SK-N-SH treated with all-trans-retinoic acid at 6 μM for 48 hours (cell line): ENCODE measurements around the gene N4BP3.

Experiments
- ATAC-seq: fragments of 200-7000 bp; cut with Tn5 transposase; 3 replicates; pipeline ENCODE4 v1.9.1; 2020; ENCODE audit warnings: mild to moderate bottlenecking, moderate library complexity
- ARNTL ChIP-seq: fragments of 450-650 bp; formaldehyde crosslinking; IDR thresholded peaks from 2 replicates; pipeline ENCODE4 v1.5.0; 2020; ENCODE audit warnings: low read depth, mild to moderate bottlenecking, moderate library complexity, borderline replicate concordance
- BACH2 ChIP-seq: fragments of 250-450 bp; sonication (Bioruptor Pico); IDR thresholded peaks from 2 replicates; pipeline ENCODE4 v1.9.0; 2021; ENCODE audit warnings: mild to moderate bottlenecking, borderline replicate concordance
- CREB5 ChIP-seq: fragments of 250-450 bp; sonication (Bioruptor Pico); IDR thresholded peaks from 2 replicates; pipeline ENCODE4 v1.5.1; 2020; ENCODE audit warnings: low read depth, mild to moderate bottlenecking, moderate library complexity
- CSDC2 ChIP-seq: fragments of 250-450 bp; sonication (Bioruptor Pico); IDR thresholded peaks from 2 replicates; pipeline ENCODE4 v1.5.0; 2020; ENCODE audit warnings: mild to moderate bottlenecking, moderate library complexity
- CSRNP3 ChIP-seq: fragments of 250-450 bp; sonication (Bioruptor Pico); IDR thresholded peaks from 2 replicates; pipeline ENCODE4 v1.5.1; 2021; ENCODE audit warnings: mild to moderate bottlenecking, moderate library complexity
- ESRRG ChIP-seq: fragments of 250-450 bp; sonication (Bioruptor Pico); IDR thresholded peaks from 2 replicates; pipeline ENCODE4 v1.6.1; 2021; ENCODE audit warnings: mild to moderate bottlenecking
- GLIS3 ChIP-seq: fragments of 250-450 bp; sonication (Bioruptor Pico); IDR thresholded peaks from 2 replicates; pipeline ENCODE4 v1.5.0; 2020; ENCODE audit warnings: mild to moderate bottlenecking, moderate library complexity
- ISL1 ChIP-seq: fragments of 250-450 bp; sonication (Bioruptor Pico); IDR thresholded peaks from 2 replicates; pipeline ENCODE4 v2.1.2; 2022; ENCODE audit warnings: mild to moderate bottlenecking, moderate library complexity
- OSR1 ChIP-seq: fragments of 250-450 bp; sonication (Bioruptor Pico); IDR thresholded peaks from 2 replicates; pipeline ENCODE4 v1.8.0; 2022; ENCODE audit warnings: moderate library complexity, mild to moderate bottlenecking, inconsistent platforms
- PPARA ChIP-seq: fragments of 250-450 bp; sonication (Bioruptor Pico); IDR thresholded peaks from 2 replicates; pipeline ENCODE4 v1.5.0; 2020; ENCODE audit warnings: mild to moderate bottlenecking, borderline replicate concordance
- RARB ChIP-seq: fragments of 250-450 bp; sonication (Bioruptor Pico); IDR thresholded peaks from 2 replicates; pipeline ENCODE4 v1.8.0; 2021; ENCODE audit warnings: mild to moderate bottlenecking, moderate library complexity
- TCF4 ChIP-seq: fragments of 250-450 bp; sonication (Bioruptor Pico); IDR thresholded peaks from 2 replicates; pipeline ENCODE4 v1.8.0; 2021; ENCODE audit warnings: mild to moderate bottlenecking, moderate library complexity, borderline replicate concordance
- TOX ChIP-seq: fragments of 250-450 bp; sonication (Bioruptor Pico); IDR thresholded peaks from 2 replicates; pipeline ENCODE4 v1.8.0; 2021; ENCODE audit warnings: mild to moderate bottlenecking, moderate library complexity, borderline replicate concordance
- ZC3H10 ChIP-seq: fragments of 250-450 bp; sonication (Bioruptor Pico); IDR thresholded peaks from 2 replicates; pipeline ENCODE4 v1.5.1; 2021; ENCODE audit warnings: mild to moderate bottlenecking, moderate library complexity
- ZFP3 ChIP-seq: fragments of 250-450 bp; sonication (Bioruptor Pico); IDR thresholded peaks from 2 replicates; pipeline ENCODE4 v1.5.0; 2020; ENCODE audit warnings: mild to moderate bottlenecking, moderate library complexity
- ZFP30 ChIP-seq: fragments of 450-650 bp; formaldehyde crosslinking; IDR thresholded peaks from 2 replicates; pipeline ENCODE4 v1.5.0; 2022; ENCODE audit warnings: mild to moderate bottlenecking, moderate library complexity
- ZNF565 ChIP-seq: fragments of 450-650 bp; formaldehyde crosslinking; conservative IDR thresholded peaks from 2 replicates; pipeline ENCODE4 v1.5.0; 2020; ENCODE audit warnings: low read depth, mild to moderate bottlenecking, moderate library complexity
- ZNF70 ChIP-seq: fragments of 450-650 bp; formaldehyde crosslinking; IDR thresholded peaks from 2 replicates; pipeline ENCODE4 v1.5.0; 2020; ENCODE audit warnings: mild to moderate bottlenecking, moderate library complexity
- TF ChIP-seq, protein P1 (sequence below): fragments of 250-450 bp; sonication (Bioruptor Pico); IDR thresholded peaks from 2 replicates; pipeline ENCODE4 v1.8.0; 2020; ENCODE audit warnings: mild to moderate bottlenecking, moderate library complexity, borderline replicate concordance
- TF ChIP-seq, protein P2 (sequence below): fragments of 250-450 bp; sonication (Bioruptor Pico); IDR thresholded peaks from 2 replicates; pipeline ENCODE4 v1.5.0; 2020; ENCODE audit warnings: mild to moderate bottlenecking, moderate library complexity

The N4BP3 gene

GRCh38 chr5:178108446-178108845 is 4.9 kb upstream of the N4BP3 start:
- ATAC-seq = no peak
- TF ChIP-seq, protein P1, sequence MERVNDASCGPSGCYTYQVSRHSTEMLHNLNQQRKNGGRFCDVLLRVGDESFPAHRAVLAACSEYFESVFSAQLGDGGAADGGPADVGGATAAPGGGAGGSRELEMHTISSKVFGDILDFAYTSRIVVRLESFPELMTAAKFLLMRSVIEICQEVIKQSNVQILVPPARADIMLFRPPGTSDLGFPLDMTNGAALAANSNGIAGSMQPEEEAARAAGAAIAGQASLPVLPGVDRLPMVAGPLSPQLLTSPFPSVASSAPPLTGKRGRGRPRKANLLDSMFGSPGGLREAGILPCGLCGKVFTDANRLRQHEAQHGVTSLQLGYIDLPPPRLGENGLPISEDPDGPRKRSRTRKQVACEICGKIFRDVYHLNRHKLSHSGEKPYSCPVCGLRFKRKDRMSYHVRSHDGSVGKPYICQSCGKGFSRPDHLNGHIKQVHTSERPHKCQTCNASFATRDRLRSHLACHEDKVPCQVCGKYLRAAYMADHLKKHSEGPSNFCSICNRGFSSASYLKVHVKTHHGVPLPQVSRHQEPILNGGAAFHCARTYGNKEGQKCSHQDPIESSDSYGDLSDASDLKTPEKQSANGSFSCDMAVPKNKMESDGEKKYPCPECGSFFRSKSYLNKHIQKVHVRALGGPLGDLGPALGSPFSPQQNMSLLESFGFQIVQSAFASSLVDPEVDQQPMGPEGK (CRISPR knock-in tag) = no peak
- no peak for TF ChIP-seq OSR1

GRCh38 chr5:178108966-178109365 is 4.4 kb upstream of the N4BP3 start:
- no peak for TF ChIP-seq GLIS3 (CRISPR knock-in tag)
- TF ChIP-seq ESRRG (CRISPR knock-in tag) = no peak
- no peak for TF ChIP-seq CREB5 (CRISPR knock-in tag)
- TF ChIP-seq ZNF565 = no peak
- TF ChIP-seq, protein P1 (CRISPR knock-in tag) = no peak
- no peak for TF ChIP-seq TOX (CRISPR knock-in tag)
- TF ChIP-seq CSRNP3 (CRISPR knock-in tag) = no peak
- no peak for TF ChIP-seq ZNF70
- no peak for TF ChIP-seq TCF4 (CRISPR knock-in tag)
- no peak for TF ChIP-seq ARNTL (CRISPR knock-in tag)
- no peak for TF ChIP-seq ZC3H10 (CRISPR knock-in tag)
- TF ChIP-seq PPARA (CRISPR knock-in tag) = no peak
- no peak for ATAC-seq

DNA sequence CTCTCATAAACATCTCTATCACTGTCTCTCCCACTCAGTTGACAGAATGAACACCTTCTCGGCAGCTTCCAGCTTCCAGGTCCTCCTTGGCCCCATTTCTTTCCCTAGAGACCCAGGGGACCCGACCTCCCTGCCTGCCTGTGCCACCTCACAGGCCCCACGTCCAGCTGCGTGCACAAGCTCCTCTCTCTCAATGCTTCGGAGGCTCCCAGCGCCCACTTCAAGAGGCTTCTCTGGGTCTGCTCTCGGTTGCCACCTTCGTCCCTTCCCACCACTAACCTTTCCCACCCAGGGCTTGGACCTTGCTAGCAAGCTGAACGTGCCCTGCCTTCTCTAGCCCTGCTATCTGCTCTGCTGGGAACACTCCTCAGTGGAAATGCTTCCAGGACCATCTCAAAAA is 2.8 kb upstream of the N4BP3 start:
- no peak for ATAC-seq
- TF ChIP-seq CSDC2 (no peak), ZFP3 (CRISPR knock-in tag) (no peak), ARNTL (CRISPR knock-in tag) (no peak), ZC3H10 (CRISPR knock-in tag) (no peak), ZFP30 (CRISPR knock-in tag) (no peak), OSR1 (no peak)

- no peak for ATAC-seq
- TF ChIP-seq BACH2 (no peak), ZC3H10 (CRISPR knock-in tag) (no peak), TOX (CRISPR knock-in tag) (no peak), PPARA (CRISPR knock-in tag) (no peak), ZNF70 (no peak), ZFP3 (CRISPR knock-in tag) (no peak), ISL1 (CRISPR knock-in tag) (no peak), ESRRG (CRISPR knock-in tag) (no peak), RARB (CRISPR knock-in tag) (no peak), GLIS3 (CRISPR knock-in tag) (no peak), CSRNP3 (CRISPR knock-in tag) (no peak)
- TF ChIP-seq, protein P2, sequence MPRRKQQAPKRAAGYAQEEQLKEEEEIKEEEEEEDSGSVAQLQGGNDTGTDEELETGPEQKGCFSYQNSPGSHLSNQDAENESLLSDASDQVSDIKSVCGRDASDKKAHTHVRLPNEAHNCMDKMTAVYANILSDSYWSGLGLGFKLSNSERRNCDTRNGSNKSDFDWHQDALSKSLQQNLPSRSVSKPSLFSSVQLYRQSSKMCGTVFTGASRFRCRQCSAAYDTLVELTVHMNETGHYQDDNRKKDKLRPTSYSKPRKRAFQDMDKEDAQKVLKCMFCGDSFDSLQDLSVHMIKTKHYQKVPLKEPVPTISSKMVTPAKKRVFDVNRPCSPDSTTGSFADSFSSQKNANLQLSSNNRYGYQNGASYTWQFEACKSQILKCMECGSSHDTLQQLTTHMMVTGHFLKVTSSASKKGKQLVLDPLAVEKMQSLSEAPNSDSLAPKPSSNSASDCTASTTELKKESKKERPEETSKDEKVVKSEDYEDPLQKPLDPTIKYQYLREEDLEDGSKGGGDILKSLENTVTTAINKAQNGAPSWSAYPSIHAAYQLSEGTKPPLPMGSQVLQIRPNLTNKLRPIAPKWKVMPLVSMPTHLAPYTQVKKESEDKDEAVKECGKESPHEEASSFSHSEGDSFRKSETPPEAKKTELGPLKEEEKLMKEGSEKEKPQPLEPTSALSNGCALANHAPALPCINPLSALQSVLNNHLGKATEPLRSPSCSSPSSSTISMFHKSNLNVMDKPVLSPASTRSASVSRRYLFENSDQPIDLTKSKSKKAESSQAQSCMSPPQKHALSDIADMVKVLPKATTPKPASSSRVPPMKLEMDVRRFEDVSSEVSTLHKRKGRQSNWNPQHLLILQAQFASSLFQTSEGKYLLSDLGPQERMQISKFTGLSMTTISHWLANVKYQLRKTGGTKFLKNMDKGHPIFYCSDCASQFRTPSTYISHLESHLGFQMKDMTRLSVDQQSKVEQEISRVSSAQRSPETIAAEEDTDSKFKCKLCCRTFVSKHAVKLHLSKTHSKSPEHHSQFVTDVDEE (CRISPR knock-in tag) = no peak
Observed at GRCh38 chr5:178111925-178112324, 1.4 kb upstream of the N4BP3 start.
